Germinal center (tissue), 1 donor: ENCODE measurements around the gene CARNS1.

ENCODE experiments used
- DNase-seq: peaks from one replicate; pipeline ENCODE4 v3.0.0; 2012; ENCODE audit warnings: mixed read lengths, low spot score

Gene CARNS1

GRCh38 chr11:67428052-67429001 lies 12.8 kb downstream of the CARNS1 start, which contains the start of gene RPS6KB2:
Gene RPS6KB2 (plus strand): TSS chr11:67428494. CDS start chr11:67428546, 52 bp downstream.
- peak; percentile 97 for DNase-seq

- DNase-seq, result no peak
Measured at GRCh38 chr11:67429038-67429668, 13.7 kb downstream of the CARNS1 start.

- DNase-seq, result no peak
Measured at GRCh38 chr11:67429722-67430121, 14.2 kb downstream of the CARNS1 start.

GRCh38 chr11:67431346-67432249 lies 16.1 kb downstream of the CARNS1 start:
- DNase-seq, result no peak

GRCh38 chr11:67432655-67433349 lies 17.3 kb downstream of the CARNS1 start:
- no peak for DNase-seq

GRCh38 chr11:67433536-67434394 lies 18.3 kb downstream of the CARNS1 start:
- DNase-seq, result no peak

GRCh38 chr11:67434395-67434881 lies 19.0 kb downstream of the CARNS1 start:
- DNase-seq, result no peak

GRCh38 chr11:67435031-67435726 lies 19.7 kb downstream of the CARNS1 start:
- DNase-seq, result no peak

GRCh38 chr11:67435727-67436458 lies 20.4 kb downstream of the CARNS1 start:
- DNase-seq, result no peak

GRCh38 chr11:67436459-67437081 lies 21.1 kb downstream of the CARNS1 start:
- DNase-seq, result peak; percentile 71

GRCh38 chr11:67437082-67437808 lies 21.8 kb downstream of the CARNS1 start, which contains the start of gene PTPRCAP:
Gene PTPRCAP (minus strand): TSS chr11:67437682. CDS start chr11:67437619, 63 bp downstream.
- peak; percentile 80 for DNase-seq

- no peak for DNase-seq
Measured at GRCh38 chr11:67437809-67438157, 22.3 kb downstream of the CARNS1 start.

- peak; percentile 83 for DNase-seq
Measured at GRCh38 chr11:67438158-67438902, 22.9 kb downstream of the CARNS1 start.

- DNase-seq, result no peak
Measured at GRCh38 chr11:67439321-67440228, 24.1 kb downstream of the CARNS1 start.

- no peak for DNase-seq
Measured at GRCh38 chr11:67440229-67441097, 25.0 kb downstream of the CARNS1 start.
